Measurements from ENCODE around the gene SCIMP. TPM values are rescaled to one million over a fixed set of nuclear protein-coding genes. Genes with fewer than 3 reads are reported as not detected.

The SCIMP gene
- total and polyA plus RNA-seq, 3 experiments from 2014 or later = 0.22 to 0.81 (median 0.22) TPM

DNA sequence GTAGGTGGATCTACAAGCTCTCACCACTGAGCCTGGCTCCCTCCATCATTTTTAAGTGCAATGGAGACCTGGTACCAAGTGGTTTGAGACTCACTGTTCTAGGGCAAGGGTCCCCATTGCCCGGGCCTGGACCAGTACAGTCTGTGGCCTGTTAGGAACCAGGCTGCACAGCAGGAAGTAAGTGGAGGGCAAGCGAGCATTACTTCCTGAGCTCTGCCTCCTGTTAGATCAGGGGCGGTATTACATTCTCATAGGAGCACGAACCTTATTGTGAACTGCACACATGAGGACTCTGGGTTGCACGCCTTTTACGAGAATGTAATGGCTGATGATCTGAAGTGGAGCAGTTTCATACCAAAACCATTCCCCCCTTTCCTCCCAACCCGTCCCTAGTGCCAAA, 36.2 kb downstream of the SCIMP start:
- no peak overlapping the region for H3K4me3 ChIP-seq (ENCODE audit: low read length)
- Mint-ChIP-seq H3K36me3 (peaks cover 0 to 6% (median 0%) of the 10 kb centered on the region in 3 donors), H3K27ac (peak overlapping the region in 6 of 8 donors; percentile 32 to 75 (median 66)), H3K27me3 (no peaks in the 10 kb centered on the region), H3K4me1 (peaks cover 14 to 18% (median 15%) of the 10 kb centered on the region in 3 donors), H3K4me3 (peak overlapping the region in 3 of 7 donors; percentile 20 to 68 (median 41)), H3K9me3 (no peaks in the 10 kb centered on the region)
- peak in 1 of 5 donors; percentile 8 for DNase-seq
- ChIA-PET CTCF (interaction anchor here (1.0 to 3.4 kb wide), 3 partner anchors 29 to 85 kb away, joined by 3 to 11 read pairs (median 4); no protein-coding TSS in a partner anchor), POLR2A (no interaction called here)
- H3K27me3 ChIP-seq (ENCODE audit: insufficient read depth, low read length, poor library complexity, severe bottlenecking) = no peaks in the 10 kb centered on the region
- H3K4me1 ChIP-seq (ENCODE audit: insufficient read depth, low read length) = peaks cover 8% of the 10 kb centered on the region
- H3K9me3 ChIP-seq (ENCODE audit: low read length) = no peaks in the 10 kb centered on the region
- H3K36me3 ChIP-seq (ENCODE audit: insufficient read depth, low read length) = no peaks in the 10 kb centered on the region
- no peak overlapping the region for H3K27ac ChIP-seq (ENCODE audit: low read depth, low read length)

DNA sequence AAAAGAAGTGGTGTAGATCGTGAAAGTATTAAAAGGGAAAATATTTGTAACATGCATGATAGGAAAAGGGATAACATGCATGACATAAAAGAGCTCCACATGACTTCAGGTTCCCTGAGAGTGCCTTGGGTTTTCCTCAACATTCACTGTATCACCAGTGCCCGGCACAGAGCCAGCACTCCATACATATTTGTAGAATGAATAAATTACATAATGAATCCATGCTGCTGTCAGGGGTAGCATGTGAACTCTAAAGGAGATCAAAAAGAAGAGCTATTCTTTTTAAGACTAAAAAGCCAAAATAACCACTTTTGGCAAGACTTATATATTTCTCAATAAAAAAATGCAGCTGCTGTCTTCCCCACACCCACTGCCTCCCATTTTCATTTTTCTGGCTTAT, 40.3 kb downstream of the SCIMP start:
- Histone ChIP-seq H3K9me3 (ENCODE audit: low read length) (no peaks in the 10 kb centered on the region), H3K27ac (ENCODE audit: low read depth, low read length) (no peak overlapping the region), H3K27me3 (ENCODE audit: insufficient read depth, low read length, poor library complexity, severe bottlenecking) (no peaks in the 10 kb centered on the region), H3K4me1 (ENCODE audit: insufficient read depth, low read length) (peaks cover 24% of the 10 kb centered on the region), H3K4me3 (ENCODE audit: low read length) (no peak overlapping the region), H3K36me3 (ENCODE audit: insufficient read depth, low read length) (no peaks in the 10 kb centered on the region)
- H3K9me3 Mint-ChIP-seq = peaks cover 0 to 4% (median 2%) of the 10 kb centered on the region in 5 donors
- CTCF ChIA-PET = no interaction called here
- H3K4me3 Mint-ChIP-seq = no peak overlapping the region
- H3K27ac Mint-ChIP-seq = peak overlapping the region in 1 of 8 donors; percentile 48
- POLR2A ChIA-PET = no interaction called here
- no peak for DNase-seq
- H3K27me3 Mint-ChIP-seq = no peaks in the 10 kb centered on the region
- H3K4me1 Mint-ChIP-seq = peaks cover 42 to 51% (median 49%) of the 10 kb centered on the region in 3 donors
- H3K36me3 Mint-ChIP-seq = peaks cover 1 to 22% (median 11%) of the 10 kb centered on the region in 3 donors

- Histone ChIP-seq H3K36me3 (ENCODE audit: insufficient read depth, low read length) (no peaks in the 10 kb centered on the region), H3K27ac (ENCODE audit: low read depth, low read length) (peak within 1 kb of the TSS; percentile 75), H3K9me3 (ENCODE audit: low read length) (peaks cover 3% of the 10 kb centered on the region), H3K4me1 (ENCODE audit: insufficient read depth, low read length) (peaks cover 16% of the 10 kb centered on the region), H3K4me3 (ENCODE audit: low read length) (peak within 1 kb of the TSS; percentile 92), H3K27me3 (ENCODE audit: insufficient read depth, low read length, poor library complexity, severe bottlenecking) (no peaks in the 10 kb centered on the region)
- H3K27me3 Mint-ChIP-seq = no peaks in the 10 kb centered on the region
- H3K36me3 Mint-ChIP-seq = peaks cover 11 to 35% (median 26%) of the 10 kb centered on the region in 3 donors
- H3K4me1 Mint-ChIP-seq = peaks cover 31 to 42% (median 38%) of the 10 kb centered on the region in 3 donors
- ChIA-PET POLR2A (interaction anchor here (0.6 to 1.0 kb wide), 9 partner anchors 9 to 252 kb away, joined by 3 to 5 read pairs (median 3); partner anchors contain the start of genes RNF167 and SLC25A11), CTCF (interaction anchor here (0.9 to 2.4 kb wide), 10 partner anchors 9 to 247 kb away, joined by 3 to 14 read pairs (median 5); partner anchors contain the start of gene C1QBP)
- H3K27ac Mint-ChIP-seq = peak within 1 kb of the TSS; percentile 90 to 98 (median 94)
- H3K9me3 Mint-ChIP-seq = peaks cover 12 to 16% (median 15%) of the 10 kb centered on the region in 5 donors
- peak within 1 kb of the TSS; percentile 91 to 99 (median 94) for H3K4me3 Mint-ChIP-seq
- peak; percentile 95 to 98 (median 96) for DNase-seq
Observed at GRCh38 chr17:5191541-5192417, 42.9 kb downstream of the SCIMP start, which contains the start of gene ZNF594. TSS of gene ZNF594 (minus strand) at chr17:5191868. CDS start at chr17:5184256, 7,612 bp downstream.

- Mint-ChIP-seq H3K36me3 (peaks cover 18 to 63% (median 56%) of the 10 kb centered on the region in 3 donors), H3K9me3 (peaks cover 46 to 87% (median 84%) of the 10 kb centered on the region in 5 donors), H3K4me3 (peak overlapping the region in 2 of 7 donors; percentile 23 to 61), H3K27ac (peak overlapping the region in 4 of 8 donors; percentile 40 to 82 (median 54)), H3K27me3 (no peaks in the 10 kb centered on the region), H3K4me1 (peaks cover 8 to 31% (median 11%) of the 10 kb centered on the region in 3 donors)
- CTCF ChIA-PET = no interaction called here
- Histone ChIP-seq H3K36me3 (ENCODE audit: insufficient read depth, low read length) (no peaks in the 10 kb centered on the region), H3K9me3 (ENCODE audit: low read length) (peaks cover 69% of the 10 kb centered on the region), H3K4me3 (ENCODE audit: low read length) (no peak overlapping the region), H3K27me3 (ENCODE audit: insufficient read depth, low read length, poor library complexity, severe bottlenecking) (no peaks in the 10 kb centered on the region), H3K27ac (ENCODE audit: low read depth, low read length) (no peak overlapping the region), H3K4me1 (ENCODE audit: insufficient read depth, low read length) (no peaks in the 10 kb centered on the region)
- POLR2A ChIA-PET = no interaction called here
- peak in 2 of 5 donors; percentile 24 to 49 for DNase-seq
Observed at GRCh38 chr17:5184288-5184687, 50.4 kb downstream of the SCIMP start.

GRCh38 chr17:5183410-5183793, 51.3 kb downstream of the SCIMP start:
- Histone ChIP-seq H3K4me3 (ENCODE audit: low read length) (peak overlapping the region; percentile 0), H3K4me1 (ENCODE audit: insufficient read depth, low read length) (no peaks in the 10 kb centered on the region), H3K36me3 (ENCODE audit: insufficient read depth, low read length) (no peaks in the 10 kb centered on the region), H3K27me3 (ENCODE audit: insufficient read depth, low read length, poor library complexity, severe bottlenecking) (no peaks in the 10 kb centered on the region), H3K9me3 (ENCODE audit: low read length) (peaks cover 73% of the 10 kb centered on the region), H3K27ac (ENCODE audit: low read depth, low read length) (no peak overlapping the region)
- Mint-ChIP-seq H3K27ac (peak overlapping the region in 1 of 8 donors; percentile 23), H3K36me3 (peaks cover 18 to 68% (median 59%) of the 10 kb centered on the region in 3 donors), H3K9me3 (peaks cover 49 to 93% (median 91%) of the 10 kb centered on the region in 5 donors), H3K4me1 (peaks cover 7 to 30% (median 11%) of the 10 kb centered on the region in 3 donors), H3K4me3 (no peak overlapping the region), H3K27me3 (no peaks in the 10 kb centered on the region)
- POLR2A ChIA-PET = interaction anchor here (1.1 kb wide), 1 partner anchor 8 kb away, joined by 4 read pairs; the partner anchor contains the start of gene ZNF594
- CTCF ChIA-PET = interaction anchor here (0.9 kb wide), 1 partner anchor 8 kb away, joined by 3 read pairs; the partner anchor contains the start of gene ZNF594
- DNase-seq = no peak

GRCh38 chr17:5182597-5183409, 51.9 kb downstream of the SCIMP start:
- peak overlapping the region in 1 of 7 donors; percentile 6 for H3K4me3 Mint-ChIP-seq
- H3K4me1 Mint-ChIP-seq = peaks cover 4 to 27% (median 11%) of the 10 kb centered on the region in 3 donors
- POLR2A ChIA-PET = interaction anchor here (1.1 kb wide), 1 partner anchor 9 kb away, joined by 4 read pairs; the partner anchor contains the start of gene ZNF594

GRCh38 chr17:5181509-5182305, 53.0 kb downstream of the SCIMP start:
- Mint-ChIP-seq H3K36me3 (peaks cover 8 to 57% (median 49%) of the 10 kb centered on the region in 3 donors), H3K9me3 (peaks cover 39 to 94% (median 88%) of the 10 kb centered on the region in 5 donors), H3K4me1 (peaks cover 4 to 22% (median 8%) of the 10 kb centered on the region in 3 donors), H3K27ac (peak overlapping the region in 2 of 8 donors; percentile 22 to 46), H3K4me3 (peak overlapping the region in 1 of 7 donors; percentile 58), H3K27me3 (no peaks in the 10 kb centered on the region)
- Histone ChIP-seq H3K36me3 (ENCODE audit: insufficient read depth, low read length) (no peaks in the 10 kb centered on the region), H3K27me3 (ENCODE audit: insufficient read depth, low read length, poor library complexity, severe bottlenecking) (no peaks in the 10 kb centered on the region), H3K27ac (ENCODE audit: low read depth, low read length) (no peak overlapping the region), H3K9me3 (ENCODE audit: low read length) (peaks cover 70% of the 10 kb centered on the region), H3K4me1 (ENCODE audit: insufficient read depth, low read length) (no peaks in the 10 kb centered on the region), H3K4me3 (ENCODE audit: low read length) (peak overlapping the region; percentile 5)
- CTCF ChIA-PET = no interaction called here
- no peak for DNase-seq
- POLR2A ChIA-PET = no interaction called here

More at GRCh38 chr17:5182597-5183409, 51.9 kb downstream of the SCIMP start:
- Histone ChIP-seq H3K4me3 (ENCODE audit: low read length) (peak overlapping the region; percentile 0), H3K9me3 (ENCODE audit: low read length) (peaks cover 73% of the 10 kb centered on the region), H3K36me3 (ENCODE audit: insufficient read depth, low read length) (no peaks in the 10 kb centered on the region), H3K4me1 (ENCODE audit: insufficient read depth, low read length) (no peaks in the 10 kb centered on the region), H3K27me3 (ENCODE audit: insufficient read depth, low read length, poor library complexity, severe bottlenecking) (no peaks in the 10 kb centered on the region), H3K27ac (ENCODE audit: low read depth, low read length) (no peak overlapping the region)
- no peak for DNase-seq
- CTCF ChIA-PET = interaction anchor here (0.9 kb wide), 1 partner anchor 8 kb away, joined by 3 read pairs; the partner anchor contains the start of gene ZNF594
- Mint-ChIP-seq H3K9me3 (peaks cover 45 to 93% (median 89%) of the 10 kb centered on the region in 5 donors), H3K27me3 (no peaks in the 10 kb centered on the region), H3K27ac (peak overlapping the region in 1 of 8 donors; percentile 23), H3K36me3 (peaks cover 16 to 65% (median 54%) of the 10 kb centered on the region in 3 donors)
